Liver (tissue), 9 donors: ENCODE results near the gene IGFALS. TPM values are rescaled to one million over a fixed set of nuclear protein-coding genes. Genes with fewer than 3 reads are reported as not detected.

Experiments
- DNase-seq: peaks from one replicate; pipeline ENCODE4 v3.0.0-alpha.2; 2017; ENCODE audit warnings: low spot score
- H3K27ac ChIP-seq, 2 donors: one replicate each; pipeline ENCODE4 v1.7.0; 2013; ENCODE audit warnings: inconsistent platforms in 2 of 2, low read length in 2 of 2, control low read depth in 1 of 2, low read depth in 1 of 2, mild to moderate bottlenecking in 1 of 2
- H3K27me3 ChIP-seq, 4 donors: one replicate each; pipeline versions ENCODE4 v1.6.1 to v1.7.0; 2013; ENCODE audit warnings: low read length in 3 of 4, inconsistent platforms in 1 of 4, mild to moderate bottlenecking in 1 of 4, moderate library complexity in 1 of 4; ENCODE audit not compliant: control insufficient read depth in 4 of 4, insufficient read depth in 4 of 4
- H3K36me3 ChIP-seq, 4 donors: one replicate each; pipeline versions ENCODE4 v1.6.1 to v1.7.0; 2013; ENCODE audit warnings: low read length in 3 of 4, mild to moderate bottlenecking in 3 of 4, low read depth in 1 of 4, moderate library complexity in 1 of 4; ENCODE audit not compliant: control insufficient read depth in 4 of 4, insufficient read depth in 3 of 4
- H3K4me1 ChIP-seq, 4 donors: one replicate each; pipeline versions ENCODE4 v1.6.1 to v1.7.0; 2013; ENCODE audit warnings: low read length in 3 of 4, mild to moderate bottlenecking in 3 of 4, moderate library complexity in 1 of 4; ENCODE audit not compliant: control insufficient read depth in 4 of 4, insufficient read depth in 4 of 4
- H3K4me3 ChIP-seq, 3 donors: one replicate each; pipeline versions ENCODE4 v1.6.1 to v1.7.0; 2013; ENCODE audit warnings: low read length in 3 of 3, control low read depth in 1 of 3, low read depth in 1 of 3, mild to moderate bottlenecking in 1 of 3
- H3K9ac ChIP-seq, 2 donors: one replicate each; pipeline ENCODE4 v1.7.0; 2013; ENCODE audit warnings: low read length in 2 of 2, mild to moderate bottlenecking in 2 of 2, moderate library complexity in 2 of 2, control low read depth in 1 of 2, low read depth in 1 of 2
- H3K9me3 ChIP-seq, 4 donors: one replicate each; pipeline versions ENCODE4 v1.6.1 to v1.7.0; 2013; ENCODE audit warnings: low read length in 3 of 4; ENCODE audit not compliant: control insufficient read depth in 4 of 4
- EGR1 ChIP-seq, 2 donors: IDR thresholded peaks; 2 replicates each; pipeline ENCODE4 v1.6.1; 2016 to 2018; ENCODE audit warnings: antibody characterized with exemption in 2 of 2, low read depth in 2 of 2
- FOXA1 ChIP-seq: IDR thresholded peaks from 2 replicates; pipeline ENCODE4 v1.6.1; 2016; ENCODE audit warnings: antibody characterized with exemption
- FOXA2 ChIP-seq: IDR thresholded peaks from 2 replicates; pipeline ENCODE4 v1.6.1; 2016; ENCODE audit warnings: antibody characterized with exemption
- GABPA ChIP-seq, 2 donors: IDR thresholded peaks in 1 of 2; conservative IDR thresholded peaks in 1 of 2; 2 replicates each; pipeline ENCODE4 v1.6.1; 2016; ENCODE audit warnings: antibody characterized with exemption in 2 of 2, mild to moderate bottlenecking in 1 of 2, moderate library complexity in 1 of 2
- HNF4A ChIP-seq, 2 donors: conservative IDR thresholded peaks; 2 replicates each; pipeline ENCODE4 v1.6.1; 2016; ENCODE audit warnings: antibody characterized with exemption in 2 of 2, mild to moderate bottlenecking in 2 of 2
- HNF4G ChIP-seq: IDR thresholded peaks from 2 replicates; pipeline ENCODE4 v1.6.1; 2016; ENCODE audit warnings: antibody characterized with exemption
- JUND ChIP-seq, 2 donors: IDR thresholded peaks; 2 replicates each; pipeline ENCODE4 v1.6.1; 2016; ENCODE audit warnings: antibody characterized with exemption in 2 of 2
- NR2F2 ChIP-seq: IDR thresholded peaks from 2 replicates; pipeline ENCODE4 v1.6.1; 2016; ENCODE audit warnings: antibody characterized with exemption
- RAD21 ChIP-seq, 2 donors: IDR thresholded peaks; 2 replicates each; pipeline ENCODE4 v1.6.1; 2016; ENCODE audit warnings: antibody characterized with exemption in 2 of 2, mild to moderate bottlenecking in 2 of 2
- RXRA ChIP-seq, 2 donors: IDR thresholded peaks; 2 replicates each; pipeline ENCODE4 v1.6.1; 2017 to 2018; ENCODE audit warnings: antibody characterized with exemption in 2 of 2, mild to moderate bottlenecking in 1 of 2
- SP1 ChIP-seq: IDR thresholded peaks from 2 replicates; pipeline ENCODE4 v1.6.1; 2018; ENCODE audit warnings: antibody characterized with exemption, mild to moderate bottlenecking
- TAF1 ChIP-seq: conservative IDR thresholded peaks from 2 replicates; pipeline ENCODE4 v1.6.1; 2016; ENCODE audit warnings: antibody characterized with exemption, mild to moderate bottlenecking
- YY1 ChIP-seq: IDR thresholded peaks from 2 replicates; pipeline ENCODE4 v1.6.1; 2016; ENCODE audit warnings: antibody characterized with exemption, mild to moderate bottlenecking
- WGBS: extraction: QIAGEN DNeasy Blood & Tissue Kit; methylation state at CpG from one replicate; pipeline ENCODE4 v1.1.7; 2013; 5-methylcytosine and 5-hydroxymethylcytosine counted together
- polyA plus RNA-seq, 2 donors: library from polyadenylated mRNA; stranded (reverse) in 1 of 2; unstranded in 1 of 2; fragments of 200-250 nt in 1 of 2; fragments of >200 nt in 1 of 2; fragmentation: Nextera tagmentation in 1 of 2; extraction: Ambion mirVana in 1 of 2; gene quantifications; one replicate each; pipeline versions ENCODE4 v1.2.1 to v1.2.3, GENCODE V29; 2013 to 2015
- total RNA-seq, 2 donors: library from RNA; depleted of rRNA; stranded (reverse); fragments of >200 nt; gene quantifications; one replicate each; pipeline ENCODE4 v1.2.3, GENCODE V29; 2014
- TF ChIP-seq, protein P1 (sequence below): fragments of 150-350 bp; IDR thresholded peaks from 2 replicates; pipeline ENCODE4 v1.5.1; 2017; ENCODE audit warnings: improper control_type of control experiment, low read depth, low read length; ENCODE audit not compliant: missing input control
- TF ChIP-seq, protein P2 (sequence below): IDR thresholded peaks from 2 replicates; pipeline ENCODE4 v1.6.1; 2016; ENCODE audit warnings: antibody characterized with exemption
- TF ChIP-seq, protein P3 (sequence below): IDR thresholded peaks from 2 replicates; pipeline ENCODE4 v1.6.1; 2016; ENCODE audit warnings: antibody characterized with exemption
- TF ChIP-seq, protein P4 (sequence below): IDR thresholded peaks from 2 replicates; pipeline ENCODE4 v1.6.1; 2016; ENCODE audit warnings: antibody characterized with exemption
- TF ChIP-seq, protein P5 (sequence below): IDR thresholded peaks from 2 replicates; pipeline ENCODE4 v1.6.1; 2016; ENCODE audit warnings: antibody characterized with exemption, mild to moderate bottlenecking
- donor health status: healthy.
- donor health status: healthy.
- donor health status: healthy.
- donor health status: healthy.
- donor health status: healthy.

IGFALS gene
- total and polyA plus RNA-seq, 4 donors = 19.8 to 161 (median 68.4) TPM

DNA sequence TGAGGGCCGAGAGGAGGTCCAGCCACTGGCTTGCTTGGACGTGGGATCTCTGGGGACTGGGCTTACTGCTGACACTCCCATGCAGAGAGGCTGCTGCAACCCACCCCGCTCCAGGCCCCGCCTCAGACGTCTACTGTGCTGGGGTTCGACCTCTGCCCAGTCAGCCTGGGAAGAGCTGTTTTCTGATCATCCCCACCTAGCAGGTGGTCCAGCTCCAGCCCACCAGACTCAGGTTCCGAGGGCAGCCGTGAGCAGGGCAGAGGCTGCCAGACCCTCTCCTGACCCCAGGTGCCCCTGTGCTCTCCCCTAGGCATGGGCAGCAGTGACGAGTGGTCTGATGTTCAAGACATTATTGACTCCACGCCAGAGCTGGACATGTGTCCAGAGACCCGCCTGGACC is 45.6 kb downstream of the IGFALS start:
- DNase-seq = no peak
- Histone ChIP-seq H3K4me3 (no peak overlapping the region), H3K9me3 (no peaks in the 10 kb centered on the region), H3K9ac (no peak overlapping the region), H3K27me3 (no peaks in the 10 kb centered on the region), H3K27ac (no peak overlapping the region), H3K36me3 (peaks cover 7 to 65% (median 31%) of the 10 kb centered on the region in 4 donors), H3K4me1 (no peaks in the 10 kb centered on the region)
- WGBS = 94% methylated on average over 11 of the region's 11 CpGs
- no peak for TF ChIP-seq EGR1 (IDR thresholded peaks at IDR 0.05; ENCODE audit: low read depth in 2 of 2)
- TF ChIP-seq HNF4A (conservative IDR thresholded peaks at IDR 0.05) = no peak
- TF ChIP-seq GABPA (IDR thresholded peaks at IDR 0.05 in 1 of 2, conservative IDR thresholded peaks at IDR 0.05 in 1 of 2) = no peak
- no peak for TF ChIP-seq SP1
- TF ChIP-seq FOXA1 = no peak
- TF ChIP-seq, protein P1, sequence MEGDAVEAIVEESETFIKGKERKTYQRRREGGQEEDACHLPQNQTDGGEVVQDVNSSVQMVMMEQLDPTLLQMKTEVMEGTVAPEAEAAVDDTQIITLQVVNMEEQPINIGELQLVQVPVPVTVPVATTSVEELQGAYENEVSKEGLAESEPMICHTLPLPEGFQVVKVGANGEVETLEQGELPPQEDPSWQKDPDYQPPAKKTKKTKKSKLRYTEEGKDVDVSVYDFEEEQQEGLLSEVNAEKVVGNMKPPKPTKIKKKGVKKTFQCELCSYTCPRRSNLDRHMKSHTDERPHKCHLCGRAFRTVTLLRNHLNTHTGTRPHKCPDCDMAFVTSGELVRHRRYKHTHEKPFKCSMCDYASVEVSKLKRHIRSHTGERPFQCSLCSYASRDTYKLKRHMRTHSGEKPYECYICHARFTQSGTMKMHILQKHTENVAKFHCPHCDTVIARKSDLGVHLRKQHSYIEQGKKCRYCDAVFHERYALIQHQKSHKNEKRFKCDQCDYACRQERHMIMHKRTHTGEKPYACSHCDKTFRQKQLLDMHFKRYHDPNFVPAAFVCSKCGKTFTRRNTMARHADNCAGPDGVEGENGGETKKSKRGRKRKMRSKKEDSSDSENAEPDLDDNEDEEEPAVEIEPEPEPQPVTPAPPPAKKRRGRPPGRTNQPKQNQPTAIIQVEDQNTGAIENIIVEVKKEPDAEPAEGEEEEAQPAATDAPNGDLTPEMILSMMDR = no peak
- no peak for TF ChIP-seq HNF4G
- no peak for TF ChIP-seq RAD21 (IDR thresholded peaks at IDR 0.05)
- TF ChIP-seq TAF1 = no peak
- TF ChIP-seq JUND (IDR thresholded peaks at IDR 0.05) = no peak
- TF ChIP-seq FOXA2 = no peak
- TF ChIP-seq, protein P2, sequence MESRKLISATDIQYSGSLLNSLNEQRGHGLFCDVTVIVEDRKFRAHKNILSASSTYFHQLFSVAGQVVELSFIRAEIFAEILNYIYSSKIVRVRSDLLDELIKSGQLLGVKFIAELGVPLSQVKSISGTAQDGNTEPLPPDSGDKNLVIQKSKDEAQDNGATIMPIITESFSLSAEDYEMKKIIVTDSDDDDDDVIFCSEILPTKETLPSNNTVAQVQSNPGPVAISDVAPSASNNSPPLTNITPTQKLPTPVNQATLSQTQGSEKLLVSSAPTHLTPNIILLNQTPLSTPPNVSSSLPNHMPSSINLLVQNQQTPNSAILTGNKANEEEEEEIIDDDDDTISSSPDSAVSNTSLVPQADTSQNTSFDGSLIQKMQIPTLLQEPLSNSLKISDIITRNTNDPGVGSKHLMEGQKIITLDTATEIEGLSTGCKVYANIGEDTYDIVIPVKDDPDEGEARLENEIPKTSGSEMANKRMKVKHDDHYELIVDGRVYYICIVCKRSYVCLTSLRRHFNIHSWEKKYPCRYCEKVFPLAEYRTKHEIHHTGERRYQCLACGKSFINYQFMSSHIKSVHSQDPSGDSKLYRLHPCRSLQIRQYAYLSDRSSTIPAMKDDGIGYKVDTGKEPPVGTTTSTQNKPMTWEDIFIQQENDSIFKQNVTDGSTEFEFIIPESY = no peak
- TF ChIP-seq NR2F2 = no peak
- TF ChIP-seq, protein P3, sequence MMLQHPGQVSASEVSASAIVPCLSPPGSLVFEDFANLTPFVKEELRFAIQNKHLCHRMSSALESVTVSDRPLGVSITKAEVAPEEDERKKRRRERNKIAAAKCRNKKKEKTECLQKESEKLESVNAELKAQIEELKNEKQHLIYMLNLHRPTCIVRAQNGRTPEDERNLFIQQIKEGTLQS = no peak
- TF ChIP-seq YY1 = no peak
- TF ChIP-seq, protein P4, sequence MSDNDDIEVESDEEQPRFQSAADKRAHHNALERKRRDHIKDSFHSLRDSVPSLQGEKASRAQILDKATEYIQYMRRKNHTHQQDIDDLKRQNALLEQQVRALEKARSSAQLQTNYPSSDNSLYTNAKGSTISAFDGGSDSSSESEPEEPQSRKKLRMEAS = no peak
- TF ChIP-seq, protein P5, sequence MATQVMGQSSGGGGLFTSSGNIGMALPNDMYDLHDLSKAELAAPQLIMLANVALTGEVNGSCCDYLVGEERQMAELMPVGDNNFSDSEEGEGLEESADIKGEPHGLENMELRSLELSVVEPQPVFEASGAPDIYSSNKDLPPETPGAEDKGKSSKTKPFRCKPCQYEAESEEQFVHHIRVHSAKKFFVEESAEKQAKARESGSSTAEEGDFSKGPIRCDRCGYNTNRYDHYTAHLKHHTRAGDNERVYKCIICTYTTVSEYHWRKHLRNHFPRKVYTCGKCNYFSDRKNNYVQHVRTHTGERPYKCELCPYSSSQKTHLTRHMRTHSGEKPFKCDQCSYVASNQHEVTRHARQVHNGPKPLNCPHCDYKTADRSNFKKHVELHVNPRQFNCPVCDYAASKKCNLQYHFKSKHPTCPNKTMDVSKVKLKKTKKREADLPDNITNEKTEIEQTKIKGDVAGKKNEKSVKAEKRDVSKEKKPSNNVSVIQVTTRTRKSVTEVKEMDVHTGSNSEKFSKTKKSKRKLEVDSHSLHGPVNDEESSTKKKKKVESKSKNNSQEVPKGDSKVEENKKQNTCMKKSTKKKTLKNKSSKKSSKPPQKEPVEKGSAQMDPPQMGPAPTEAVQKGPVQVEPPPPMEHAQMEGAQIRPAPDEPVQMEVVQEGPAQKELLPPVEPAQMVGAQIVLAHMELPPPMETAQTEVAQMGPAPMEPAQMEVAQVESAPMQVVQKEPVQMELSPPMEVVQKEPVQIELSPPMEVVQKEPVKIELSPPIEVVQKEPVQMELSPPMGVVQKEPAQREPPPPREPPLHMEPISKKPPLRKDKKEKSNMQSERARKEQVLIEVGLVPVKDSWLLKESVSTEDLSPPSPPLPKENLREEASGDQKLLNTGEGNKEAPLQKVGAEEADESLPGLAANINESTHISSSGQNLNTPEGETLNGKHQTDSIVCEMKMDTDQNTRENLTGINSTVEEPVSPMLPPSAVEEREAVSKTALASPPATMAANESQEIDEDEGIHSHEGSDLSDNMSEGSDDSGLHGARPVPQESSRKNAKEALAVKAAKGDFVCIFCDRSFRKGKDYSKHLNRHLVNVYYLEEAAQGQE = no peak
- no peak for TF ChIP-seq RXRA (IDR thresholded peaks at IDR 0.05)
